HG03196 (cell line): ENCODE measurements around the gene CELF5.

Experiments used
- ATAC-seq: cut with Tn5 transposase; IDR thresholded peaks from one replicate; pipeline ENCODE4 v1.9.1; 2021; ENCODE audit not compliant: unreplicated experiment

CELF5 gene

DNA sequence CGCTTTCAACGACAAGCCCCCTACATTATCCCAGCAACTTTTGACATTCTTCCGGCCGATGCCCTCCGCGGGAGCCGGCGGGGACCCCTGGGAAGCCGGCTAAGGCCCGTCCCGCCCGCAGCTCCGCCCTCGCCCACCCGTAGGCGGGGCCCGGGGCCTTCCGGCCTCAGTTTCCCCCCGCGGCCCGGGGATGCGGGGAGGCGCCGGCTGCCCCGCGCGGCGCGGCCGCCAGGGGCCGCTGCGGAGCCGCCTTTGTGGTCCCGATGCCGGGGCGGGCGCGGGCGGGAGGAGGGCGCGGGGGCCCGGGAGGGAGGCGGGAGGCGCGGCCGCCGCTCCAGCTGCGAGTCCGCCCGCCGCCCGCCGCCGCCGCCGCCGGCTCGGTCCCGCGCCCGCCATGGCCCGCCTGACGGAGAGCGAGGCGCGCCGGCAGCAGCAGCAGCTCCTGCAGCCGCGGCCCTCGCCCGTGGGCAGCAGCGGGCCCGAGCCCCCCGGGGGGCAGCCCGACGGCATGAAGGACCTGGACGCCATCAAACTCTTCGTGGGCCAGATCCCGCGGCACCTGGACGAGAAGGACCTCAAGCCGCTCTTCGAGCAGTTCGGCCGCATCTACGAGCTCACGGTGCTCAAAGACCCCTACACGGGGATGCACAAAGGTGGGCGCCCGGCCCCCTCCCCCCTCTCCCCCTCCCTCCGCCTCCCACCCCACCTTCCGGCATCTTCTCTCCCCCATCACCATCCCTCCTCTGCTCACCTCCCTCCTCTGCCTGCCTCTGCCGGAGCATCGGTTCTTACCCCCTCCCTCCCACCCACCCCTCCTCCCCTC, at the start of gene CELF5:
TSS of gene CELF5 (plus strand) at position 316 of the 823 bp plus-strand sequence. CDS start at position 395, 79 bp downstream.
- ATAC-seq, result no peak

DNA sequence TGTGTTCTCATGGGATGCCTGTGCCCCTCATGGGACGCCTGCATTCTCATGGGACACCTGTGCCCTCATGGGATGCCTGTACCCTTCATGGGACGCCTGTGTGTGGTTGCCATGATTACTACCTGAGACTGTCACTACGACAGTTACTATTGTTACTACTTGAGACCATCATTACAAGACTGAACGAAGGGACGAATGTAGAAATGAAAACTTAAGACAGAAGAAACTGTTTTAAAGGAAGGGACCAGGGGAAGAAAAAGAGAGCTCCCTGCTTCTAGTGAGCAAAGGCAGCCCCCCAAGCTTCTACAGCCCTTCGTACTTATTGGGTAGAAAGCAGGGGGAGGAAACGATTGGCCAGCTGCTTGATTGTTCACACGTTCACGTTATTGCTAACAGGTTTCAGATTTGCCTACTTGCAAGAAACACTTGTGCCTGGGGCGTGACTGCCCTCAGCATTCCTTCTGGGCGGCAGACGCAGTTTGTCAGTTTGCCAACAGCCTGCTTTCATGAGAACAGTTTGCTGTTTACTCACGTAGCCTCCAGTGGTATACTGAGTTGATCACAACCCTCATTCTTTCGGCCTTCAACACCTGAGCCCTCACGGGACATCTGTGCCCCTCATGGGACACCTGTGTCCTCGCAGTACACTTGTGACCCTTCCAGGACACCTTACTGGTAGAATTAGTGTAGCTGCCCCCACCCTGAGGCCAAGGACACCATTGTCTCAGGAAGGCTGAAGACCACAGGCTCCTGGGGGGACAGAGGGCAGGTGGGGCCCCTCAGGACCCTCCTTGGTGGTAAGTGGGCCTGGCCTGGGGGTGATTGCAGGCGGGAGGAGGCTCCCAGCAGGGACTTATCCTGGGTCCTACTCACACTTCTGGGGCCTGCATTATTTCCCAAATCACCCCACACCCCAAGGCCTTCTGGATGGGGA, 48.4 kb upstream of the CELF5 start:
- peak; percentile 25 for ATAC-seq

DNA sequence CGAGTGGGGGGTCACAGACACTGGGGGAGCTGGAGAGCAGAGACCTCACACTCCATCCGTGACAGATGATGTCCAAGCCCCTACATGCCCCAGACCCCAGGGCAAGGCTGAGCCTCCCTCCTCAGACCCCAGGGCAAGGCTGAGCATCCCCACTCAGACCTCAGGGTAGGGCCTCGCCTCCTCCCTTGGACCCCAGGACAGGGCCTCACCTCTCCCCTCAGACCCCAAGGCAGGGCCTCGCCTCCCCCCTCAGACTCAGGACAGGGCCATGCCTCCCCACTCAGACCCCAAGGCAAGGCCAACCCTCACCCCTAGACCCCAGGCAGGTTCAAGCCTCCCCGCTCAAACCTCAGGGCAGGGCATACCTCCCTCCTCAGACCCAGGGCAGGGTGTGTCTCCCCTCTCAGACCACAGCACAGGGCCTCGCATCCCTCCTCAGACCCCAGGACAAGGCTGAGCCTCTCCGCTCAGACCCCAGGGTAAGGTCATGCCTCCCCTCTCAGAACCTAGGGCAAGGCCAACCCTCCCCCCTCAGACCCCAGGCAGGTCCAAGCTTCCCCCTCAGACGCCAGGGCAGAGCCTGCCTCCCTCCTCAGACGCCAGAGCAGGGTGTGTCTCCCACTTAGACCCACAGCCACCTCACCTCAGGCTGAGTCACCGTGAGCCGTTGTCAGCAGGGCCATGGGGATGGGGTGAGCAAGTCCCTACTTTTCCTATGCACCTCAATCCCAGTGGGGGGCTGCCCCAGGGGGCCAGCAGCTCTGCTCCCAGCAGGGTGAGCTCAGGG, 47.6 kb upstream of the CELF5 start:
- ATAC-seq, result peak; percentile 12

DNA sequence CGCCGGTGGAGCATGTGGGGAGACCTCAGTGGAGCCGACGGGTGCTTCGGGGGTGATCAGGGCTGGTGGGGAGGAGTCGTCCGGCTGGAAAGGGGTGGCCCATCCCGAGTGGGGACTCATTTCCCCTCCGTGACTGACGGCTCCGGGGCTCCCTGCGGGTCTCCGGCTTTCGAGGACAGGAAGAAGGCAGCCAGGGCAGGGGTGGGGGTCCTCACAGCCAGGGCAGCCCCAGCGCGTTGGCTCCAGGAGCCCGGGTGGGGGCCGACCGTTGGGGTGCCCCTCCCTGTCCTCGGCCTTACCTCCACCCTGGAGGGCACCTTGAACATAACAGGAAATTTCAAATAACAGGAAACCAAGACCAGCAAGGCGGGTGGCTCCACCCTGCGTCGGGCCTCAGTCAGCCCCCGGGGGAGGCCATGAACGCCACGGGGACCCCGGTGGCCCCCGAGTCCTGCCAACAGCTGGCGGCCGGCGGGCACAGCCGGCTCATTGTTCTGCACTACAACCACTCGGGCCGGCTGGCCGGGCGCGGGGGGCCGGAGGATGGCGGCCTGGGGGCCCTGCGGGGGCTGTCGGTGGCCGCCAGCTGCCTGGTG, 46.0 kb upstream of the CELF5 start, which contains the start of gene S1PR4:
TSS of gene S1PR4 (plus strand) at position 393 of the 596 bp plus-strand sequence. CDS start at position 417, 24 bp downstream.
- peak; percentile 34 for ATAC-seq

DNA sequence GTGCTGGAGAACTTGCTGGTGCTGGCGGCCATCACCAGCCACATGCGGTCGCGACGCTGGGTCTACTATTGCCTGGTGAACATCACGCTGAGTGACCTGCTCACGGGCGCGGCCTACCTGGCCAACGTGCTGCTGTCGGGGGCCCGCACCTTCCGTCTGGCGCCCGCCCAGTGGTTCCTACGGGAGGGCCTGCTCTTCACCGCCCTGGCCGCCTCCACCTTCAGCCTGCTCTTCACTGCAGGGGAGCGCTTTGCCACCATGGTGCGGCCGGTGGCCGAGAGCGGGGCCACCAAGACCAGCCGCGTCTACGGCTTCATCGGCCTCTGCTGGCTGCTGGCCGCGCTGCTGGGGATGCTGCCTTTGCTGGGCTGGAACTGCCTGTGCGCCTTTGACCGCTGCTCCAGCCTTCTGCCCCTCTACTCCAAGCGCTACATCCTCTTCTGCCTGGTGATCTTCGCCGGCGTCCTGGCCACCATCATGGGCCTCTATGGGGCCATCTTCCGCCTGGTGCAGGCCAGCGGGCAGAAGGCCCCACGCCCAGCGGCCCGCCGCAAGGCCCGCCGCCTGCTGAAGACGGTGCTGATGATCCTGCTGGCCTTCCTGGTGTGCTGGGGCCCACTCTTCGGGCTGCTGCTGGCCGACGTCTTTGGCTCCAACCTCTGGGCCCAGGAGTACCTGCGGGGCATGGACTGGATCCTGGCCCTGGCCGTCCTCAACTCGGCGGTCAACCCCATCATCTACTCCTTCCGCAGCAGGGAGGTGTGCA, 45.3 kb upstream of the CELF5 start:
- ATAC-seq, result peak; percentile 13

DNA sequence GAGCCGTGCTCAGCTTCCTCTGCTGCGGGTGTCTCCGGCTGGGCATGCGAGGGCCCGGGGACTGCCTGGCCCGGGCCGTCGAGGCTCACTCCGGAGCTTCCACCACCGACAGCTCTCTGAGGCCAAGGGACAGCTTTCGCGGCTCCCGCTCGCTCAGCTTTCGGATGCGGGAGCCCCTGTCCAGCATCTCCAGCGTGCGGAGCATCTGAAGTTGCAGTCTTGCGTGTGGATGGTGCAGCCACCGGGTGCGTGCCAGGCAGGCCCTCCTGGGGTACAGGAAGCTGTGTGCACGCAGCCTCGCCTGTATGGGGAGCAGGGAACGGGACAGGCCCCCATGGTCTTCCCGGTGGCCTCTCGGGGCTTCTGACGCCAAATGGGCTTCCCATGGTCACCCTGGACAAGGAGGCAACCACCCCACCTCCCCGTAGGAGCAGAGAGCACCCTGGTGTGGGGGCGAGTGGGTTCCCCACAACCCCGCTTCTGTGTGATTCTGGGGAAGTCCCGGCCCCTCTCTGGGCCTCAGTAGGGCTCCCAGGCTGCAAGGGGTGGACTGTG, 44.6 kb upstream of the CELF5 start:
- no peak for ATAC-seq

DNA sequence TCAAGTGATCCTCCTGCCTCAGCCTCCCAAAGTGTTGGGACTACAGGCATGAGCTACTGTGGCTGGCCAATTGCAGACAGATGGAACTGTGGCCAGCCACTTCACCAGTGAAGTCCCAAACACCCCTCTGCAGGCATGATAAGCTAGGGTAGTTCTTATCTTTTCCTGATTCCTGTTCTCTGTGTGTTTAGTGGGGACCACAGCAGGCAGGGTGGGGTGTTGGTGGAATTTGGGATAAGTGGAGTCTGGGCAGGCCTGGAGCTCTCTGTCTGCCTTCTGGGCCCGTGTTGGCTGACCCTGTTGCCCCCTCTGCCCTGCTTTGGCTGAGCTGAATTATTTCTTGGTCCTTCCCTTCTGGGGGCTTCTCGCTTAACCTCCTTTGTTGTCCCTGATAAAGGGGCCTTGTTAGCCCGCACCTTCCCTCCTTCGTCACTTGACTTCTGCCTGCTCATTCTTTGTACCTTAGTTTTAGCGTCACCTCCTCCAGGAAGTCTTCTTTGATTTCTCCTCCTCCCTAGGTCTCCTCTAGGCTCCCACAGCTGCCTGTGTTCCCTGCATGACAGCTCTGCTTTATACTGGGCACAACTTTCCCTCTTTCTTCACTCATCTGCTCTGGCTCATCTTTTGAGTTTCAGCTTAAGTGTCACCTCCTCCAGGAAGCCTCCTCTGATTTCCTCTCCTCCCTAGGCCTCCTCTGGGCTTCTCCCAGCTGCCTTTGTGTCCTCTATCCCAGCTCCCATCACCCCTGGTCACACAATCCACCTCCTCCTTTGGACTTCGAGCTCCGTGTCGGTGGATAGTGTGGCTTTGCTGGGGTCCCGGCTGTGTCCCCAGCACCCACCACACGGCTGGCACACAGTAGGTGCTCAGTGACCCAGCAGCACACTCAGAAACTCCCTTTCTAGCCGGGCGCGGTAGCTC, 40.5 kb upstream of the CELF5 start:
- ATAC-seq, result no peak

DNA sequence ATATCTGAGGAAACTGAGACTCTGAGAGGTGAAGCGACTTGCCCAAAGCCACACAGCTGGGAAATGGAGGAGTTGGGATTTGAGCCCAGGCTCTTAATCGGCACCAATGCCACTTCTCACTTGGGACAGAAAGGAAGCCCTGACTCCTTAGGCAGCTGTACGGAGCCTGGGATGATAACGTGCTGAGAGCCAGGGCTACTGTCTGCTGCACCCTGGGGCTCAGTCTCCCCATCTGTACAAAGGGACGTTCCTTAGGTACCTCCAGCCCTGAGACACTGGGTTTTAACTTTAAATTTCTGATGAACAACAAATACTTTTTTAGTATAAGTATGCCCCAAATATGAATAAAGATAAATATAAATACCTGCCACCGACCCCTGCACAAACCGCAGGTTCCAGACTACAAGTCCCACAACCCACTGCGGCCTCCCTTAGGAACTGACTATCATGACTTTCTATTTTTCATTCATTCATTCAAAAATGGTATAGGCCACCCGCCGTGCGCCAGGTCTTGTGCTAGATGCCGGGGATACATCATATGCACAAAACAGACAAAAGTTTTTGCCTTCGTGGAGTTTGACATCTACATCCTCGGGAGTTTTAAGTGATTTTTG, 39.5 kb upstream of the CELF5 start:
- peak; percentile 20 for ATAC-seq

DNA sequence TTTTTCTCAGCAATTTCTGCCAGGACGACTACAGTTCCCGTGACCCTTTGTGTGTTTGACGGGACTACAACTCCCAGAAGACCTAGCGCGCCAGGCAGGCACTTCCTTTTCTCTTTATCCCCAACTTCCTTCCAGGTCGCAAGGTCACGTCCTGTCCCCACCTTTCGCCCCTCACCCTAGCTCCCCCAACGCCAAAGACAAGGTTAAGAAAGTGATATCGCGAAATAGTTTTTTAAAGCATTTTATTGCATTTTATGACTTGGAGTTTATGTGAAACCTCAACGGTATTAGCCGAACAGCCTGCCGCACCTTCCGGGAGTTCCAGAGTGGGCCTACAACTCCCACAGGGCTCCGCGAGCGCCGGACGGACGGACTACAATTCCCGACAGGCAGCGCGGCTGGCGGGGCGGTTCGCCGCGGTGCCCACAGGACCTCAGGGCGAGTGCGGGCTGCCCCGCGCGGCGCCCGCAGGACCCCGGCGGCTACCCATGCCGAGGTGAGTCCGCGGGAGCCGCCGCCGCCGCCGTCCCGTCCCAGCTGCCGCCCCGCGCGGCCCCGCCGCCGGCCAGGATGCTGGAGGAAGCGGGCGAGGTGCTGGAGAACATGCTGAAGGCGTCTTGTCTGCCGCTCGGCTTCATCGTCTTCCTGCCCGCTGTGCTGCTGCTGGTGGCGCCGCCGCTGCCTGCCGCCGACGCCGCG, 38.9 kb upstream of the CELF5 start, which contains the start of gene NCLN:
TSS of gene NCLN (plus strand) at position 470 of the 699 bp plus-strand sequence. CDS start at position 571, 101 bp downstream.
- peak; percentile 70 for ATAC-seq

DNA sequence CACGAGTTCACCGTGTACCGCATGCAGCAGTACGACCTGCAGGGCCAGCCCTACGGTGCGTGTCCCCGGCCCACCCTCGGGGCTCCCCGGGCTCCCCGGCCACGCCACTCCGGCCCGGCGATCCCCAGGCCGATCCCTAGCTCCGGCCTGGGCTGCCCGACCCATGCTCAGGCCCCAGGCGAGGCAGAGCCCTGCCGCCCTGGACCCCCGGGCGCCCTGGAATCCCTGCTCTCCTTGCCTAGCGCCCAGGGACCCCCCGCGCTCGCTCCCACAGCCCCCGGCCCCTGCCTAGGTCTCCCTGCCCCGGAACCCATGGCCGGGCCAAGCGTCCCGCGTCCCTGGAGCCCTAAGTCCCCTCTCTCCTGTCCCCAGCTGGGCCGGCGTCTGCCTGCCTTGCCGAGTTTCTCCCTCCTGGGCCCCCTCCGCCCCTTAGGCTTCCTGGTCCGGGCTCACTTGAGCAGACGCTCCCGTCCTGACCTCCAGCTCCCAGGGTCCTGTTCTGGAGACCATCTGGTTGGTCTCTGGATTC, 38.2 kb upstream of the CELF5 start:
- ATAC-seq, result no peak

DNA sequence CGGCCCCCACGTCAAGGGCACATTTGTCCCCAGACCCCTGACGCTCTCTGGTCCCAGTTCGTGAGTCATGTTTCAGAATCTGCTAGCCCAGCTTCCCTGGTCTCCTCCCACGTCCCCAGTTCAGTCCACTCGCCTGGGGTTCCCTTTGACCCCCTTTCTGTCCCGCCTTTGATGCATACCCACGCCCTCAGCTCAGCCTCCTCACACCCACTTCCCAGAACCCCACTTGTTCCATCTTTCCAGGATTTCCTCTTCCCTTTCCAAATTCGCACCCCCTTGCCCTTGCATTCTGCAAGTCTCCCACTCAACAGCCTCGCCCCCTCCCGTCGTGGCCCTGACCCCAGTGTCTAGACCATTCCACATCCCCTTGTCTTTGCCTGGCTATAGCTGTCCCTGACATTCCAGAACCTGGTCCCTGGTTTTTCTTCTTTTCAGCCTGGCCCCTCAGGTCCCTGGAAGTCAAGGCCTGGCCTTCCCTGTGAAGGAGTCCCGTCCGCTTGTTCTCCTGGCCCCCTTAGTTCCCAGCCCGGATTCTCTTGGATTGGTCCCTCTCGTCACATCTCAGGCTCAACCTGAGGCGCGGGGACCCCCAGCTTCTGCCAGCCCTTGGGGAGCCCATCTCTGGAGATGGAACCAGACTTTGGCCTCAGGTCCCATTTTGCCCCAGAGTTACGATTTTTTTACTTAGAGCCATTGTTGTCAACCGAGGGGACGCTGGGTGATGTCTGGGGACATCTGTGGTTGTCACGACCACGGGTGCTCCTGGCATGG, 37.4 kb upstream of the CELF5 start:
- no peak for ATAC-seq

DNA sequence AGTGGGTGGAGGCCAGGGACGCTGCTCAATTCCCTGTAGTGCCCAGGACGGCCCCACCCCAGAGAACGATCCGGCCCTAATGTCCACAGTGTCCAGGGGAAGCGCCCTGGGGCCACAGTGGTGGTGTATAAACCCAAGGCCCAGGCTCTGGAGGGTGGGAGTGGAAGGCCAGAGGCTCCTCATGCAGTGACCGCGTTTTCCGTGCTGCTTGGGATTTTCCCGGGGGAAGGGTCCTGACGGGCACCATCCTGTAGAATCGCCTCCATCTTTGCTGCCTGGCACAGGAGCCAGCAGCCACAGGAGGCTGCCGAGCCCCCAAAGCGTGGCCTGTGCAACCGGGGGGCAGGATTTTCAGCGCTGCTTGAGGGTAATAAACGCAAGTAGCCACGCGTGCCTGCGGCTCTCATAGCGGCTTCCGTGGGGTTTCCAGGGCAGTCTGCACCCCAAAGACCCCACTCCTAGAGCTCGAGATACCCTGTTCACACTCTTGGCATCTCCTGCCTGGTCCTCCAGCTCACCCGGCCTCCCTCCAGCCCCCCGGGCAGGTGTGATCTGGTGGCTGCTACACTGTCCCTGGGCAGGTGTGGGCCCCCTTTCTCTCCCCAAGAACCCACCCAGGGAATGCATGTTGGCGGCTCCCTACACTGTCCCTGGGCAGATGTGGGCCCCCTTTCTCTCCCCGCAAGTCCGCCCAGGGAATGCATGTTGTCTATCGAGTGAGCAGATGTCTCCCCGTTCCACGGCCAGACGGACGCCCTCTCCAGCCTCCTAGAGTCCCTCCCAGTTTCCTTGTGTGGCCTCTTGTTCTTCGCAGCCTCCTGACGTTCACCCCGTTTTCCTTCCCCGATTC, 36.6 kb upstream of the CELF5 start:
- no peak for ATAC-seq

DNA sequence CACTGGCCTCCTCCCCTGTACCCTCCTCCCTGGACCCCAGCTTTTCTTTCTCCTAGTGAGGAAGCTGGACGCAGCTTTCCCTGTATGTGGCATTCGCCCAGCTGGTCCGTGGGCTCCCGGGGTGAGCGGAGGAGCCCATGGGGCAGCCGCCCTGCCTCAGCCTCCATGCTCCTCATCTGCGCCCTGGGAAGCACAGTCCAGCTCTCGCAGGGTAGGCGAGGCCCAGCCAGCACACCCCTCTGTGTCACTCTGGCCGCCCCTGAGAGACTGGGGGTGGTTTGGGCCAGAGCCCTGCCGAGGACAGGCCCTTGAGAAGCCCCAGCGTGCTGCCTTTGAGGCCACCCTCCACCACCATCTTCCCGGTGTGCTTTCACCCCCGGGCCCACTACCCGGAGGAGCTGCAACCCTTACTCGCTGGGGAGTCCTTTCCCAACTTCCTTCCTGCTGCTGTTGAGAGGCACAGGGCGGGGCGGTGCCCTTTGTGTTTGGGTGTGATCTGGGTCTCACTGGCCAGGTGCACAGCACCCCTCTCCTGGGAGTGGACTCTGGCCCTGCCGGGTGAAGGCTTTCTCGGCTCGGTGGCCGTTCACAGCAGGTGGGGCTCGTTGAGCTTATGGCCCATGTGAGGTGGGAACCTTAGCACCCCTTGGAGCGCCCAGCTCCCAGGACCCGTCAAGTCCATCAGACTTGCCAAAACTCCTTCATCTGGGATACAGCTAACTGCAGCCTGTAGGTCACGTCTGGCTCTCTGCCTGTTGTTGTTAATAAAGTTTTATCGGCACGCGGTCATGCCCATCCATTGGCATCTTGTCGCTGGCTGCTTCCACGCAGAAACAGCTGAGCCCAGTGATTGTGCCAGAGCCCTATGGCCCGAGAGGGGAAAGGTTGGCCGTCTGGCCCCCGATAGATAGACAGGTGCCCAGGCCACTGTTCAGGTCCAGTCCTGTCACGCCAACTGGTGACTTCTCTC, 35.5 kb upstream of the CELF5 start:
- ATAC-seq, result no peak
